ENCODE measurements around the gene ZCCHC24.

GRCh38 chr10:79414714-79415113 is 30.7 kb downstream of the ZCCHC24 start:
- TF ChIP-seq CTCF (IDR thresholded peaks at IDR 0.05): no peak
- TF ChIP-seq POLR2A (IDR thresholded peaks at IDR 0.05): no peak

Data from Peyer's patch (tissue), 4 donors.